ENCODE results near the gene CCL15.
"Not testable (repeated sequence)": the region's sequence is repeated elsewhere in the genome, so short reads cannot be mapped to it uniquely, and the experiment has no call there.

The CCL15 gene

DNA sequence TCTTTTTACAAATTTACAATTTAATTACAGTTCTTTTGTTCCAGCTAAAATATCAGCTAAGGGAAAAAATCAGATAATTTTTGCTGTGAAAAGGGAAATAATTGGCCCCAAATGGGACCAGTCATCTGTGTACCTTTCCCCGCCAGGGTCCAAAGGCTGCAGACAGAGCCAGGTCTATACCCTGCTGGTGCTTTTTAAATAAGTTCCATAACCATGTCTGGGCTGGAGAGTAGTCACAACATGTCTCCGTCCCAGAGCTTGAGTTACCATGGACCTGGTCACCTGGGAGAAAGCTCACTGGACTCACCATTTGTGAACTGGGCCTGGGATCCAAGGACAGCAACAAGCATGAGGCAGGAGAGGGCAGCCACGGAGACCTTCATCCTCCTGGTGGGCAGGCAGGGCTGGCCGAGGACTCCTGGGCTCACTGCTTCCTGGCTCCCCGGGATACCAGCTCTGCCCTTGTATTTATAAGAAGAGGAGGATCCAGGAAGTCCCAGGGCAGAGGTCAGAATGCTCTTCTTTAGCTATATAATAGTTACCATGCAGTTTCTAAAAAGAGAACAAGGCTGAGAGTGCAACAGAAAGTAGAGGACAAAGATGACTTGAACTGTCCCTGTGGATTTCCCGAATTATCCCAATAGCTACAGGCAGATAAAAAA is at the start of gene CCL15:
Gene CCL15 (minus strand): TSS at position 444 of the 662 bp plus-strand sequence. CDS start 61 bp downstream, at position 383.
- DNase-seq: no peak

- DNase-seq: no peak
These were observed 48.3 kb upstream of the CCL15 start for GRCh38 chr17:36049643-36050042.

GRCh38 chr17:36048066-36048465 is 46.7 kb upstream of the CCL15 start:
- no peak for DNase-seq

DNA sequence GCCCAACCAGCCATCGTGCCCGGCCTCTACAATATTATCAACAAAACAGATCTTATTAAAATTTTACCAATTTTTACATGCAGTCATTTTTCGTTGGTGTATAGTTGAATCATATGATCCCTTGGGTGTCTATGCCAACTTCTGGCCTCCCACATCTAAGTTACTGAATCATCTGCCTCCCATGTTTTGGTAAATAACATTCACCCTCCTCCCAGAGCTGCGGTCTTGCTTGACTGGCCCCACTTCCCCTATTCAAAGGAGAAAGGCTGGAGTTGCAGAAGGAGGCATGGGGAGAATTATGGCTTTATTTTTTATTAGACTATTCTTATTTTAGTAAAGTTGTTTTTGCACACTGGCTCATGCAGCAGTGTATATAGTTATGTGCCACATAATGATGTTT is 34.9 kb upstream of the CCL15 start:
- DNase-seq: no peak

DNA sequence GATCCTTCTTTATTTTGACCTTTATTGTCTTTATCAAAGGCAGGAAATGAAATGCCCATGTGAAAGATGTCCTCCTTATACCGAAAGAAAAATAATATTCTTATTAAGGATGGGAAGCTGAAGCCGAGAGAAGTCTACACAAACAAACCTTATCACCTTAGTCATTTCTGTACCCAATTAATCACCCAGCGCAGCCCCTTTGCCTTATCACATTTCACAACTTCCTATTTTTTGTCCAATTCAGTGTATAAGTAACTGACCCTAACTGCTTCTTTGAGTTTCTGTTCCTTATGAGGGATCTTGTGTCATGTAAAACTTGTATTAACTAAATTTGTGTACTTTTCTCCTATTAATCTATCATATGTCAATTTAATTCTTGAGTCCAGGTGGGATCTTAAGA is 32.8 kb upstream of the CCL15 start:
- no peak for DNase-seq

- no peak for DNase-seq
These were observed 29.6 kb upstream of the CCL15 start for GRCh38 chr17:36030956-36031355.

- no peak for DNase-seq
These were observed 26.4 kb upstream of the CCL15 start for GRCh38 chr17:36027761-36028160.

GRCh38 chr17:36024106-36024869 is 22.9 kb upstream of the CCL15 start:
- no peak for DNase-seq

DNA sequence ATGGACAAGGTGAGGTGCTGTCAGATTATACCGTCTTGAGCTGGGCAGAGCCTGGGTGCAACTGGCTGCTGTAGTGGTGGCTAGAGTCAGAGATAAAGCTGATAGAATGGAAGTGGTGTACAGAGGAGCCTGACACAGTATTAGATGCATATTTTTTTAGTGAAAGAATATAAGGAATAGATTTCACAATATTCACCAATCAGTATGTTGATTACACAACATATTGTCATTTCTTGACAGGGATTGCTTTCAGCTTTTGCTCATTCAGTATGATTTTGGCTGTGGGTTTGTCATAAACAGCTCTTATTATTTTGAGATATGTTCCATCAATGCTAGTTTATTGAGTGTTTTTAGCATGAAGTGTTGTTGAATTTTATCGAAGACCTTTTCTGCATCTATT is 18.1 kb upstream of the CCL15 start:
- DNase-seq: no peak

DNA sequence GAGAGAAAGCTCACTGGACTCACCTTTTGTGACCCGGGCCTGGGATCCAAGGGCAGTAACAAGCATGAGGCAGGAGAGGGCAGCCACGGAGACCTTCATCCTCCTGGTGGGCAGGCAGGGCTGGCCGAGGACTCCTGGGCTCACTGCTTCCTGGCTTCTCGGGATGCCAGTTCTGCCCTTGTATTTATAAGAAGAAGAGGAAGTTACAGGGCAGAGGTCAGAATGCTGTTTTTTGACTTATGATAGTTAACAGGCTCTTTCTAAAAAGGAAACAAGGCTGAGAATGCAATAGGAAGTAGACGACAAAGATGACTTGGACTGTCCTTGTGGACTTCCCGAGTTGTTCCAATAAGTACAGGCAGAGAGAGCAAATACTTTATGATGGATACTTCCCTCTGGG is 16.4 kb upstream of the CCL15 start, which contains the start of gene CCL23:
Gene CCL23 (minus strand): TSS at position 174 of the 400 bp plus-strand sequence. CDS start 75 bp downstream, at position 99.
- DNase-seq: no peak

GRCh38 chr17:36016555-36016954 is 15.2 kb upstream of the CCL15 start:
- DNase-seq: no peak

DNA sequence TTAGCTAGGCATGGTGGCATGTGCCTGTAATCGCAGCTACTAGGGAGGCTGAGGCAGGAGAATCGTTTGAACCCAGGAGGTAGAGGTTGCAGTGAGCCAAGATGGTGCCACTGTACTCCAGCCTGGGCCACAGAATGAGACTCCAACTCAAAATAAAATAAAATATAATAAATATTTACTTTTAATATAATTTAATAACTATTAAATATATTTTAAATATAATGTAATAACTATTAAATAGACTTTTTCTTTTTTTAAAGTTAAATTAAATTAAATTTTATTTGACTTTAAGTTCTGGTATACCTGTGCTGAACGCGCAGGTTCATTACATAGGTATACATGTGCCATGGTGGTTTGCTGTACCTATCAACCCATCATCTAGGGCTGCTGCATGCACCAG is 14.5 kb upstream of the CCL15 start:
- DNase-seq: not testable (repeated sequence)

DNA sequence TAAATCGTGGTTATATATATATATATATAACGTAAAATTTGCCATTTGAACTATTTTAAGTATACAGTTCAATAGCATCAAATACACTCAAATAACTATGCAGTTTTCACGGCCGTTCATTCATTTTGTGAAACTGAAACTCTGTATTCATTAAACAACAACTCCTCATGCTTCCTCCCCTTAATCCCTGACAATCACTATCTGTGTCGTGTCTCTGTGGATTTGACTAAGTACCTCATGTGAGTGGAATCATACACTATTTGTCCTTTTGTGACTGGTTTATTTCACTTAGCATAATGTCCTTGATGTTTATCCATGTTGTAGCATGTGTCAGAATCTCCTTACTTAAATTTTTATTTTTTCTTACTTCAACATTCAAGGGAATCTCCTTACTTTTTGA is 13.6 kb upstream of the CCL15 start:
- no peak for DNase-seq

GRCh38 chr17:36011201-36011600 is 9.8 kb upstream of the CCL15 start:
- DNase-seq: no peak

DNA sequence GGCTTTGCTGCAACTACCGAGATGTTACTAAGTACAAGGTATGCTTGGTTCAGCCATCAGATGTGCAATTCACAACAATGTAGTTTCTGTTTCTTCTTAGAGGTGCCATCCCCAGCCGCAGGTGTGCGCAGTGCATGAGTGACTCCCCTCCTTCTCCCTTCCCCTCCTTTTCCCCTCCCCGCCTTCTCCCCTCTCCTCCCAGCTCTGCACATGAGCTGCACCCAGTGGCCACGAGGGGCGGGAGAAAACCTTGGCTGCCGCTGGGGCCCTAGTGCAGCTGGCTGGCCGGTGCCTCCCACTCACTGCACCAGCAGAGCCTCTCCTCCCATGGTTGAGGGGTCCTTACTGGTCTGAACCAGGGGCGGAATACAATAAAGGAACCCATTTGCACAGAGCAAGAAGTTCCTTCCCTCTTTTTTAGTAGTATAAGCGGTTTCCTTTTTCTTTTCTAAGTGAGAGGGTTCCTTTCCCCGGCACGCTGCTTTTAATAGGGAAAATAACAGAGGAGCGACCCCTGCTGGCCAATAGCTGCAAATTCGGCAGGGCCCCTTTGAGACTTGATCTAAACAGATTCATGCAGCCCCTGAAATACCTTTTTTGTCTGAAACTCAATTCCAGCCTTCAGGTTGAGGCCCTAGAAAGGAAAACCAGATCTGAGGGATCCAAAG is 7.8 kb upstream of the CCL15 start:
- no peak for DNase-seq

GRCh38 chr17:36004594-36005108 is 3.3 kb upstream of the CCL15 start:
- no peak for DNase-seq

- DNase-seq: no peak
These were observed 1.3 kb upstream of the CCL15 start for GRCh38 chr17:36002631-36003030.

GRCh38 chr17:36001862-36002603 is 680 bp upstream of the CCL15 start:
- DNase-seq: peak; percentile 1

- DNase-seq: no peak
These were observed 632 bp downstream of the CCL15 start for GRCh38 chr17:36000732-36001109.

GRCh38 chr17:35998756-35999155 is 2.6 kb downstream of the CCL15 start:
- DNase-seq: no peak

- DNase-seq: no peak
These were observed 3.3 kb downstream of the CCL15 start for GRCh38 chr17:35998018-35998545.

DNA sequence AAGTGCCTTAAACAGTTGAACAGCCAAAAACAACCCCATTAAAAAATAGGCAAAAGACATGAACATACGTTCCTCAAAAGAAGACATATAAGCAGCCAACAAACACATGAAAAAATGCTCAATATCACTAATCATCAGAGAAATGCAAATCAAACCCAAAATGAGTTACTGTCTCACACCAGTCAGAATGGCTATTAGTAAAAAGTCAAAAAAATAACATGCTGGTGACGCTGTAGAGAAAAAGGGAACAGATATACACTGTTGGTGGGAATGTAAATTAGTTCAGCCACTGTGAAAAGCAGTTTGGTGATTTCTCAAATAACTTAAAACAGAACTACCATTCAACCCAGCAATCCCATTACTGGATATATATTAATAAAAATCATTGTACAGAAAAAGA is 6.0 kb downstream of the CCL15 start:
- not testable (repeated sequence) for DNase-seq

- DNase-seq: no peak
These were observed 10.3 kb downstream of the CCL15 start for GRCh38 chr17:35991075-35991474.

Data from eye (tissue), 1 donor.